ENCODE data around the gene ST14.

DNA sequence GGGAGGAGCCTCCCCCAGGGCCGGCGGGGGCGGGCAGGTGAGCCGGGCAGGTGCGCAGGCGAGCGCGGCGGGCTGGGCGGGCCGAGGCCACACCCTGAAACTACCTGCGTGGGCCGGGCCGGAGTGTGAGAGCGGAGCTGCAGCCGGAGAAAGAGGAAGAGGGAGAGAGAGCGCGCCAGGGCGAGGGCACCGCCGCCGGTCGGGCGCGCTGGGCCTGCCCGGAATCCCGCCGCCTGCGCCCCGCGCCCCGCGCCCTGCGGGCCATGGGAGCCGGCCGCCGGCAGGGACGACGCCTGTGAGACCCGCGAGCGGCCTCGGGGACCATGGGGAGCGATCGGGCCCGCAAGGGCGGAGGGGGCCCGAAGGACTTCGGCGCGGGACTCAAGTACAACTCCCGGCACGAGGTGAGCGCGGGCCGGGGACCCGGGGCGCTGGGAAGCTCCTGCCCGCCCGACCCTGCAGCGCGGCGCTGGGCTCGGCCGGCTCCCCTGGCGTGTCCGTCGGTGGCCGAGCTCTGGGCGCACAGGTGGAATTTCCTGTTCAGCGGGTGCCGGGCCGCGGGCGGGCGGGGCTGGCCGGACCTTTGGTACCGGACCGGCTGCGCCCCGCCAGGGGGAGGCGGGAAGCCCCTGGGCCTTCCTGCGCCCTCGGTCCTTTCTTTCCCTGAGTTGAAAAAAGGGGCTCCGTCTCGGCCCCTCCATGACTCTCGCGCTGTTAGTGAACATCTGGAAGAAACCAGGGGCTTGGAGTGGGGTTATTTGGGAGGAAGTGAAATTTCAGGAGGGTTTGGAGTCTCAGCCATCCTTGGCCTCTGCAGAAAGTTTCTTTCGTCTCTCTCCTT, at the start of gene ST14:
- TF ChIP-seq EZH2 (IDR thresholded peaks at IDR 0.05) (no peak), POLR2AphosphoS5 (IDR thresholded peaks at IDR 0.05; ENCODE audit: borderline replicate concordance, low read depth, low read length) (no peak), FOXP2 (optimal IDR thresholded peaks at IDR 0.05; ENCODE audit: control extremely low read depth, extremely low read length, insufficient read depth) (no peak)

Data from SK-N-MC (cell line).